ENCODE results near the gene RYR1. TPM values are rescaled to one million over a fixed set of nuclear protein-coding genes. Genes with fewer than 3 reads are reported as not detected.

RYR1 gene
- total and polyA plus RNA-seq, 2 donors from 2014 or later = 0.69 to 2.8 TPM

DNA sequence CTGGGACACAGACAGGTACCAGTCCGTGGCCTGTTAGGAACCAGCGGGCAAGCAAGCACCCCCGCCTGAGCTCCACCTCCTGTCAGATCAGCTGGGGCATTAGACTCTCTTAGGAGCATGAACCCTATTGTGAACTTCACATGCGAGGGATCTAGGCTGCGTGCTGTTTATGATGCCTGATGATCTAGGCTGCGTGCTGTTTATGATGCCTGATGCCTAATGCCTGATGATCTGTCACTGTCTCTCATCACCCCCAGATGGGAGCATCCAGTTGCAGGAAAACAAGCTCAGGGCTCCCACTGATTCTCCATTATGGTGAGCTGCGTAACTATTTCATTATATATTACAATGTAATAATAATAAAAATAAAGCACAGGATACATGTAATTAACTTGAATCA, 11.1 kb upstream of the RYR1 start:
- TF ChIP-seq, protein P1, sequence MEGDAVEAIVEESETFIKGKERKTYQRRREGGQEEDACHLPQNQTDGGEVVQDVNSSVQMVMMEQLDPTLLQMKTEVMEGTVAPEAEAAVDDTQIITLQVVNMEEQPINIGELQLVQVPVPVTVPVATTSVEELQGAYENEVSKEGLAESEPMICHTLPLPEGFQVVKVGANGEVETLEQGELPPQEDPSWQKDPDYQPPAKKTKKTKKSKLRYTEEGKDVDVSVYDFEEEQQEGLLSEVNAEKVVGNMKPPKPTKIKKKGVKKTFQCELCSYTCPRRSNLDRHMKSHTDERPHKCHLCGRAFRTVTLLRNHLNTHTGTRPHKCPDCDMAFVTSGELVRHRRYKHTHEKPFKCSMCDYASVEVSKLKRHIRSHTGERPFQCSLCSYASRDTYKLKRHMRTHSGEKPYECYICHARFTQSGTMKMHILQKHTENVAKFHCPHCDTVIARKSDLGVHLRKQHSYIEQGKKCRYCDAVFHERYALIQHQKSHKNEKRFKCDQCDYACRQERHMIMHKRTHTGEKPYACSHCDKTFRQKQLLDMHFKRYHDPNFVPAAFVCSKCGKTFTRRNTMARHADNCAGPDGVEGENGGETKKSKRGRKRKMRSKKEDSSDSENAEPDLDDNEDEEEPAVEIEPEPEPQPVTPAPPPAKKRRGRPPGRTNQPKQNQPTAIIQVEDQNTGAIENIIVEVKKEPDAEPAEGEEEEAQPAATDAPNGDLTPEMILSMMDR (IDR thresholded peaks at IDR 0.05; ENCODE audit: borderline replicate concordance, extremely low read depth, insufficient read depth) = no peak
- H3K36me3 ChIP-seq (ENCODE audit: control insufficient read depth in 2 of 3, insufficient read depth in 3 of 3, low read length in 3 of 3) = no peaks in the 10 kb centered on the region
- no peaks in the 10 kb centered on the region for H3K9me3 ChIP-seq (ENCODE audit: control insufficient read depth in 2 of 3, insufficient read depth in 1 of 3, low read length in 3 of 3)
- H3K4me1 ChIP-seq (ENCODE audit: control insufficient read depth in 2 of 3, insufficient read depth in 2 of 3, low read depth in 1 of 3, low read length in 3 of 3) = peaks cover 0 to 5% (median 0%) of the 10 kb centered on the region in 3 donors
- DNase-seq = no peak
- no peak for FAIRE-seq
- intact Hi-C loops (cut with DNase I) = no loop called here
- no peaks in the 10 kb centered on the region for H3K27me3 ChIP-seq (ENCODE audit: control insufficient read depth, insufficient read depth, low read length)
- H3K27ac ChIP-seq (ENCODE audit: low read depth in 2 of 2, low read length in 2 of 2) = no peak overlapping the region
- no peak overlapping the region for H3K4me3 ChIP-seq (ENCODE audit: low read length in 3 of 3)
- no peak overlapping the region for H3K9ac ChIP-seq (ENCODE audit: low read length in 3 of 3)

DNA sequence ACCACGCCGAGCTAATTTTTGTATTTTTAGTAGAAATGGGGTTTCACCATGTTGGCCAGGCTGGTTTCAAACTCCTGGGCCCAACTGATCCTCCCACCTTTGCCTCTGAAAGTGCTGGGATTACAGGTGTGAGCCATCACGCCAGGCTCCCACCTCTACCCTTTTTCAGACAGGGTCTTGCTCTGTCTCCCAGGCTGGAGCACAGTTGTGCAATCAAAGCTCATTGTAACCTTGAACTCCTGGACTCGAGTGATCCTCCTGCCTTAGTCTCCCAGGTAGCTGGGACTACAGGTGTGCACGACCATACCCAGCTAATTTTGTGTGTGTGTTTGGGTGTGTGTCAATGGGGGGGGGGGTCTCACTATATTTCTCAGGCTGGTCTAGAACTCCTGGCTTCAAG, 9.2 kb upstream of the RYR1 start:
- intact Hi-C loops (cut with DNase I) = no loop called here
- FAIRE-seq (no peak), DNase-seq (no peak)
- TF ChIP-seq, protein P1 (IDR thresholded peaks at IDR 0.05; ENCODE audit: borderline replicate concordance, extremely low read depth, insufficient read depth) = no peak
- no peaks in the 10 kb centered on the region for H3K36me3 ChIP-seq (ENCODE audit: control insufficient read depth in 2 of 3, insufficient read depth in 3 of 3, low read length in 3 of 3)
- no peak overlapping the region for H3K9ac ChIP-seq (ENCODE audit: low read length in 3 of 3)
- H3K4me3 ChIP-seq (ENCODE audit: low read length in 3 of 3) = no peak overlapping the region
- H3K9me3 ChIP-seq (ENCODE audit: control insufficient read depth in 2 of 3, insufficient read depth in 1 of 3, low read length in 3 of 3) = no peaks in the 10 kb centered on the region
- H3K27ac ChIP-seq (ENCODE audit: low read depth in 2 of 2, low read length in 2 of 2) = no peak overlapping the region
- no peaks in the 10 kb centered on the region for H3K4me1 ChIP-seq (ENCODE audit: control insufficient read depth in 2 of 3, insufficient read depth in 2 of 3, low read depth in 1 of 3, low read length in 3 of 3)
- no peaks in the 10 kb centered on the region for H3K27me3 ChIP-seq (ENCODE audit: control insufficient read depth, insufficient read depth, low read length)

DNA sequence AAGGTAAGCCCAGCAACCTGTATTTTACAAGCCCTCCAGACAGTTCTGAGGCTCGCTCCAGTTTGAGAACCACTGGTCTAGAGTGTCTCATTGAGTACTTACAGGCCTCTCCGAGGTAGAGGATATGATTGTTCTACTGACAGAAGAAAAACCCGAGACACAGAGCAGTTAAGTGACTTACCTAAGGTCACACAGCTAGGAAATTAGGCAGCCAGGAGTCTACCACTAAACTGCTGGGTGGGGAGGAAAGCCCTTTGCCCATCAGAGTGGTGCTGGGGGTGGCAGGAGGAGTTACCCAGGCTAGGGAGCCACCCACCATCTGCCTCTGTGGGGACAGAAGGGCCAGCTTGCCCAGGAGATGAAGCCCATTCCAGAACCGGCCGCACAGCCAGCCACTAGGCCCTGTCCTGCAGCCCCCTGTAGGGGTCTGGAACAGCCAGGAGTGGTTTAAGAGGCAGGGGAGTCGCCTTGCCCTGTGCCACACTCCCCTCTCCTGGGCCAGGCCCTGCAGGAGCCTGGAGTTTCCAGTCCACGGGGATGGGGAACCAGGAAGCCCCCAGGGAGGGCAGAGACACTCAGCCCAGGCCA, 8.2 kb upstream of the RYR1 start:
- H3K4me3 ChIP-seq (ENCODE audit: low read length in 3 of 3) = no peak overlapping the region

More for the DNA sequence above, 8.2 kb upstream of the RYR1 start:
- Histone ChIP-seq H3K9me3 (ENCODE audit: control insufficient read depth in 2 of 3, insufficient read depth in 1 of 3, low read length in 3 of 3) (no peaks in the 10 kb centered on the region), H3K27me3 (ENCODE audit: control insufficient read depth, insufficient read depth, low read length) (no peaks in the 10 kb centered on the region), H3K27ac (ENCODE audit: low read depth in 2 of 2, low read length in 2 of 2) (no peak overlapping the region), H3K36me3 (ENCODE audit: control insufficient read depth in 2 of 3, insufficient read depth in 3 of 3, low read length in 3 of 3) (no peaks in the 10 kb centered on the region), H3K4me1 (ENCODE audit: control insufficient read depth in 2 of 3, insufficient read depth in 2 of 3, low read depth in 1 of 3, low read length in 3 of 3) (no peaks in the 10 kb centered on the region), H3K9ac (ENCODE audit: low read length in 3 of 3) (no peak overlapping the region)
- intact Hi-C loops (cut with DNase I) = no loop called here
- FAIRE-seq = no peak
- peak in 1 of 5 donors; percentile 65 for DNase-seq
- TF ChIP-seq, protein P1 (IDR thresholded peaks at IDR 0.05; ENCODE audit: borderline replicate concordance, extremely low read depth, insufficient read depth) = no peak
